HG02885 (cell line): Measurements from ENCODE around the gene SUGCT.
"Not testable (repeated sequence)": the region's sequence is repeated elsewhere in the genome, so short reads cannot be mapped to it uniquely, and the experiment has no call there.

Experiments used
- ATAC-seq: cut with Tn5 transposase; IDR thresholded peaks from one replicate; pipeline ENCODE4 v1.9.1; 2021; ENCODE audit warnings: mild to moderate bottlenecking; ENCODE audit not compliant: unreplicated experiment, poor library complexity

The SUGCT gene

GRCh38 chr7:40644454-40645188, 509.8 kb downstream of the SUGCT start:
- ATAC-seq: no peak

- ATAC-seq: no peak
These were observed 510.4 kb downstream of the SUGCT start for GRCh38 chr7:40645197-40645596.

GRCh38 chr7:40646717-40647116, 511.9 kb downstream of the SUGCT start:
- no peak for ATAC-seq

GRCh38 chr7:40647719-40648118, 512.9 kb downstream of the SUGCT start:
- no peak for ATAC-seq

- no peak for ATAC-seq
These were observed 514.4 kb downstream of the SUGCT start for GRCh38 chr7:40649247-40649646.

- ATAC-seq: not testable (repeated sequence)
These were observed 516.1 kb downstream of the SUGCT start for GRCh38 chr7:40650903-40651302.

GRCh38 chr7:40654171-40654570, 519.4 kb downstream of the SUGCT start:
- no peak for ATAC-seq

GRCh38 chr7:40655426-40655825, 520.6 kb downstream of the SUGCT start:
- no peak for ATAC-seq

GRCh38 chr7:40656349-40656748, 521.5 kb downstream of the SUGCT start:
- no peak for ATAC-seq

- ATAC-seq: no peak
These were observed 523.9 kb downstream of the SUGCT start for GRCh38 chr7:40658729-40659128.

- ATAC-seq: no peak
These were observed 524.4 kb downstream of the SUGCT start for GRCh38 chr7:40659231-40659630.

GRCh38 chr7:40673285-40673684, 538.5 kb downstream of the SUGCT start:
- no peak for ATAC-seq

GRCh38 chr7:40674316-40674715, 539.5 kb downstream of the SUGCT start:
- ATAC-seq: no peak

GRCh38 chr7:40675741-40676140, 540.9 kb downstream of the SUGCT start:
- ATAC-seq: no peak

- no peak for ATAC-seq
These were observed 541.4 kb downstream of the SUGCT start for GRCh38 chr7:40676221-40676620.

GRCh38 chr7:40680657-40681056, 545.9 kb downstream of the SUGCT start:
- ATAC-seq: peak; percentile 93

GRCh38 chr7:40682696-40683095, 547.9 kb downstream of the SUGCT start:
- no peak for ATAC-seq

GRCh38 chr7:40694026-40694809, 559.4 kb downstream of the SUGCT start:
- ATAC-seq: no peak

GRCh38 chr7:40694991-40695390, 560.2 kb downstream of the SUGCT start:
- no peak for ATAC-seq

GRCh38 chr7:40697653-40698052, 562.8 kb downstream of the SUGCT start:
- no peak for ATAC-seq

GRCh38 chr7:40698214-40698920, 563.6 kb downstream of the SUGCT start:
- no peak for ATAC-seq
